NCI-H187 treated with DMSO at 0.1 percent for 48 hours (cell line): Measurements from ENCODE around the gene SERINC5.
"Not testable (repeated sequence)": the region's sequence is repeated elsewhere in the genome, so short reads cannot be mapped to it uniquely, and the experiment has no call there.

Experiments used
- DNase-seq: peaks from one replicate; lab custom pipeline; 2025; lab: John Stamatoyannopoulos, UW

Gene SERINC5

DNA sequence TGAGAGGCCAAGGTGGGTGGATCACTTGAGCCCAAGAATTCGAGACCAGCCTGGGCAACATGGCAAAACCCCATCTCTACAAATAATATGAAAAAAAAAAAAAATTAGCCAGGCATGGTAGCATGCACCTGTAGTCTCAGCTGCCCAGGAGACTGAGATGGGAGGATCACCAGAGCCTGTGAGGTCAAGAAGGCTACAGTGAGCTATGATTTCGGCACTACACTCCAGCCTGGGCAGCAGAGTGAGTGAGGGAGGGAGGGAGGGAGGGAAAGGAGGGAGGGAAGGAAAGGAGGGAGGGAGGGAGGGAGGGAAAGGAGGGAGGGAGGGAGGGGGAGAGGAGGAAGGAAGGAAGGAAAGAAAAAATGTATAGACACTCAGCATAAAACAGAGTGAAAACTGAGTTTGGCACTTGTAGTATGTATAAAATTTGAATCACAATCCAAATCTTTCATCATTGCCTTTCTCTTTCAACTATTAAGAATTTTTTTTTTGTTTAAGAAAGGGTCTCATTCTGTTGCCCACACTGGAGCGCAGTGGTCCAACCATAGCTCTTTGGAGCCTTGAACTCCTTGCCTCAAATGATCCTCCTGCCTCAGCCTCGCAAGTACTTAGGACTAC is 27.8 kb downstream of the SERINC5 start:
- no peak for DNase-seq

DNA sequence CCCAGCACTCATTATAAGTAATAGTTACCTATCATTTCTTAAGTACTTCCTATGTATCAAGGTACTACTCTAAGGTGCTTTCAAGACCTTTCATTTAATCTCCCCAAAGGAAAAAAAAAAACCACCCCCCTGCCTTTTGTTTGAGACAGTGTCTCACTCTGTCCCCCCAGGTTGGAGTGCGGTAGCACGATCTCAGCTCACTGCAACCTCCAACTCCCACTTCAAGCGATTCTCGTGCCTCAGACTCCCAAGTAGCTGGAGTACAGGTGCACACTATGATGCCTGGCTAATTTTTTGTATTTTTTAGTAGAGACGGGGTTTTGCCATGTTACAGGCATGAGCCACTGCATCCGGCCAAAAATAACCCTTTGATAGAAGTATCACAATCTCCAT is 29.9 kb downstream of the SERINC5 start:
- no peak for DNase-seq

DNA sequence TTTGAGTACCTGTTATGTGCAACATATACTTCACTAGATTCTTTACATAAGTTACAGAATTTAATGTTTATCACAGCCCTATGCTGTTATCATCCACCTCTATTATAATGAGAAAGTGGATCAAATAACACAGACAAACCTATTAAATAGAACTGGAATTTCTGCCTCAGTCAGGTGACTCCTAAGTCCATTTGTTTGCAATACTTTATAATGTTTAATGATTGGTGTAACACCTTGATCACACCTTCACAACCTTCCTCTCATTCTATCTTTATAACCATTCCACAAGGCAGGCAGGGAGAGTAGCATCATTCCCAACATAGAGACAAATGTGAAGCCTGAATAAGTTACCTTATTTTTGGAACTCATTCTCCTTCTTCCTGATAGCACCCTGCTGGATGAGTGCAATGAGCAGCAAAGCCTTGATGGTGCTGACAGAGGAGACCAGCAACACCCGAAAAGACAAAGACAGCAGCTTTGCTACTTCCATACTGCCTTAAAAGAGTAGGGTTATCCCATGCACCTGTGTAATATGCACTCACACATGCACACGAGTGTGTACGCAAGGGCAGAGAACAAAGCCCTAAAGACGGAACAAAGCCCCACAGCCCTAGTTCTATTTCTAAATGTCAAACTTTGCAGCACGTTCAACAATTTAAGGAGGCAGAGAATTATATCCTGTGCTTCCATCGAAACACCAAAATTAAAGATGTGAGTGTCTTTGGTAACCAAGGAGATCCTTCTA is 30.5 kb downstream of the SERINC5 start:
- no peak for DNase-seq

GRCh38 chr5:80223561-80223960 is 32.3 kb downstream of the SERINC5 start:
- DNase-seq: no peak

GRCh38 chr5:80220245-80220897 is 35.5 kb downstream of the SERINC5 start:
- no peak for DNase-seq

GRCh38 chr5:80219391-80219790 is 36.5 kb downstream of the SERINC5 start:
- DNase-seq: no peak

GRCh38 chr5:80217667-80218066 is 38.2 kb downstream of the SERINC5 start:
- DNase-seq: no peak

DNA sequence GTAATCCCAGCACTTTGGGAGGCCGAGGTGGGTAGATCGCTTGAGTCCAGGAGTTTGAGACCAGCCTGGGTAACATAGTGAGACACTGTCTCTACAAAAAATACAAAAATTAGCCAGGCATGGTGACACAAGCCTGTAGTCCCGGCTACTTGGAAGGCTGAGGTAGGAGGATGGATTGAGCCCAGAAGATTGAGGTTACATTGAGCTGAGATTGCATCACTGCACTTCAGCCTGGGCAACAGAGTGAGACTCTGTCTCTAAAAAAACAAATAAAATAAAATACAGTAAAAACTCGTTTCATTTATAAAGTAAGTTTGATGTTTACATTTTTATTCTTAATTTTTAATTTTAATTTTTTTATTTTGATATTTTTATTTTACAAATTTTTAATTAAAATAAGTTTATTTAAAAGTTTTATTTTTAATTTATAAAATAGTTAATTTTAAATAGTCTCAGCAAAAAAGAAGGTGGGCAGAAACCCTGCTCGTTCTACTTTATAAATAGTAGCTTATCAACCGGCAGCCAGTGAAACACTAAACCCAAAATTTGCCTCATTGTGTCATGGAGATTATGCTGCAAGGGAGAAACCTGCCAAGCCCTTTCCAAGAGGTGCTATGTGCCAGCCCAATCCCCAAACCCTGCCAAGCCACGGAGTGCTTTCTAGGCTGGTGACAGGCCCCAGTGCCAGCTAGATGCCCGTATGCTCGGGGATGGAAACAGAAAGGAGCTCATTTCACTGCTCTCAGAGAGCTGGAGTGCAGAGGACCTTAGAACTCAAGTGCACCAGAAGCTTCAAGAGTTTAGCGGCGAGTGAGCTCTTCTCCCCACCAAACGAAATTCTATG is 38.9 kb downstream of the SERINC5 start:
- no peak for DNase-seq

- no peak for DNase-seq
Measured at GRCh38 chr5:80216096-80216495, 39.8 kb downstream of the SERINC5 start.

DNA sequence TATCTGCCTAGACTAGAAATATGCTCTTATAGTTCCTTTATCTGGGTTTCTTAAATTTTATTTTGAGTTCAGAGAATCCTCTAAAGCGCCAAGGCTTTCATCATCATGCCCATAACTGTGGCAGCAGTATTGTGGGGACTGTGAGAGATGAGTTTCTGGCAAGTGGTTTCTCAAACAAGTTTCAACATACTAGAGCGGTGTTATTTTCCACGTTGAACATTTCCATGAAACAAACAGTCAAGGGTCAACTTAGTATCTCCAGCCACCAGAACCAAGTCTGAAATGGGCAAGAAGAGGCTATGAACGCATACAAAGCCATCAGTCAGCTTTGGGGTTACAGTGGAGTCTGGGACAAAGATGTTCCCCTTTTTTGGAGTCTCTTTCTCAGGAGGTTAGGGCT is 40.3 kb downstream of the SERINC5 start:
- no peak for DNase-seq

DNA sequence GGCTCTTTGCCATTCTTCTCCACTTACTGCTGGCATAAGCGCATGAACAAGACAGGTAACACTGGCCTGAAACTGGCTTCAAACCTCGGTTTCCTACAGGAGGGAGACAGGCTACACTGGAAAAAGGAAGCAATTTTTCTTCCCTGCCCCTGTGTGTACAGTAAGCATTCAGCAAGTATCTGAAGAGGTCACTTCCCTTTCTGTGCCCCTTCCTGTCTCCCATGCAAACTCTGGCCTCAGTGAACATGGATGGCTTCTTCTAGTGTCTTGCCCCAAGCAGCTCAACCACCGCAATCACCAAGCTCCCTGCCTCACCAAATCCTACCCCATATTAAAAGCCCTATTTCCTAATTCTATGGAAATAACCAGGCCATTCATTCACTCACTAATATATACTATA is 42.4 kb downstream of the SERINC5 start:
- no peak for DNase-seq

- no peak for DNase-seq
Measured at GRCh38 chr5:80212171-80212667, 43.6 kb downstream of the SERINC5 start.

GRCh38 chr5:80211327-80211726 is 44.5 kb downstream of the SERINC5 start:
- no peak for DNase-seq

DNA sequence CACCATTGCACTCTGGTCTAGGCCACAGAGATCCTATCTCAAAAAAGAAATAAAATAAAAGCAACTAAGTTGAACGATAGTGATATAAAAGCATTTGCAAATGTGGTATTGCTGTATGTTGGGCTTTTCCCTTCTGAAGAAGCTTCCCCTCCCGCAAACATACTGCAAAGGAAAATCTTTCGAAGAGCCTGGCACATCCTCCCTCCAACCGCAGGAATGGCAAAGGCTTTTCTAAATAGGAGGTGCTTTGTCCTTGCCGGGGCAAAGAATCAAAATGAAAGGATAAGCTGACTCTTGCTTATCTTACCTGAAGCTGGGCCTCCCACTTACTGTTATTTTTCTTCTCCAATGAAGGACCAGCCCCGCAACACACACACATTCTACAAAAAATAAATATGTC is 45.8 kb downstream of the SERINC5 start:
- no peak for DNase-seq

DNA sequence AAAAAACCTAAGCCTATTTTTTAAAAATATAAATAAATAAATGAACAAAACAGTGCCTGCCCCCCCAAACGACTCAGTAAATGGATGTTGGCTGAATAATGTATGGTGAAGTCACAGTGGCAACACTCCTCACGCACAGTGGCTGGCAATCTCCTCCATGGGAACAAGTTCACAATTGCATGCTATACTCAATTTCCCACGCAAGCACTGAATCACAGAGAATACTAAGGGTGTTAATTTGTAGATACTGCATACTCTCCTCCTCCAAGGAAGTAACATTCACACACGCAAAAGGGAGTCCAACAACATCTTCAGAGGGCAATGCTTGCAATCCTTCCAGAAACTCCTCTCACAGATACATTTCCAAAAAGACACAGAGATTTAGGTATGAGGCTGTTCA is 47.5 kb downstream of the SERINC5 start:
- DNase-seq: no peak

- DNase-seq: no peak
Measured at GRCh38 chr5:80207832-80208231, 48.0 kb downstream of the SERINC5 start.

GRCh38 chr5:80206282-80206681 is 49.6 kb downstream of the SERINC5 start:
- DNase-seq: no peak

GRCh38 chr5:80205846-80206245 is 50.0 kb downstream of the SERINC5 start:
- DNase-seq: no peak

DNA sequence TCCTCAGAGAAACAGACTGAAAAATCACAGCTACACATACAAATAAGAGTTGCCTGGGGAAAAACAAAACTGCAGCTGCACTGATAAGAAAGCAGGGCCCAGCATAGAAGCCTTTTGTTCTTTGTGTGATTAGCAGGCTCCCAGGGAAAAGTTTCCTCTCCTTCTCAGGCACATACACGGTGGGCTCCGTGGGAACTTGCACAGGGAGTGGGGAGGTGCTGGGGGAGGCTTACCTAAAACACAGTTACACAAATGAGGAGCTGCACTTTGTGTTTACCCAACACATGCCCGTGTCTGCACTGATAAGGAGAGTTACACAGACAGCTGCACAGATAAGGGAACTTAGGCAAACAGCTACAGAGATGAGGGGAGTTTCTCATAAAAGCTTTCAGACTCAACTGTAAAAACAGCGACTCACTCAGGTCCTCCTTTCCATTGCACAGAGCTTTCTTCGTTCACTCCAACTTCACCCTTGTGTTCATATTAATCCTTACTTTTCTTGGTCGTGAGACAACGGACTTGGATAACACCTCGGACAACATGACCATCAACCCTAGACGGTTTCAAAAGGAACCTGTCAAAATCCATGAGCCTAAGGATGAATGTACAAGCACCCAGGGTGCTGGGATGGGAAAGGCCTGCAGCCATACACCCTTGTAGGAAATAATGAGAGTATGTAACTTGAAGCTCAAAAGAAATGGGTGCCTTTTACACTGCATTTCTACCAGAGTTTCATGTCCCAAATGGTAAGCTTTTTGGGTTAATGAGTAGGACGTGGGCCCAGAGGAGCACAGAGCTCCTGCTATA is 50.8 kb downstream of the SERINC5 start:
- no peak for DNase-seq

DNA sequence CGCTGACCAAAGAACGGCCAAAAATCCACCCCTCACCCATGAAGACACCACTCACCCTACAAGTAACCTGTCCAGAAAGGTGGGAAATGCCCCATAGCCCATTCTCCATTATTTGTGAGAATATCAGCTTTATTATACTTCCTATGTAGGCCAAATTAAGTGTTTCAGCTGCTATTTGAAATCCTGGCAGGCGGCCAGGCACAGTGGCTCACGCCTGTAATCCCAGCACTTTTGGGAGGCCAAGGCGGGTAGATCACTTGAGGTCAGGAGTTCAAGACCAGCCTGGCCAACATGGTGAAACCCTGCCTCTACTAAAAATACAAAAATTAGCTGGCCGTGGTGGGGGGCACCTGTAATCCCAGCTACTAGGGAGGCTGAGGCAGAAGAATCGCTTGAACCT is 54.1 kb downstream of the SERINC5 start:
- not testable (repeated sequence) for DNase-seq

DNA sequence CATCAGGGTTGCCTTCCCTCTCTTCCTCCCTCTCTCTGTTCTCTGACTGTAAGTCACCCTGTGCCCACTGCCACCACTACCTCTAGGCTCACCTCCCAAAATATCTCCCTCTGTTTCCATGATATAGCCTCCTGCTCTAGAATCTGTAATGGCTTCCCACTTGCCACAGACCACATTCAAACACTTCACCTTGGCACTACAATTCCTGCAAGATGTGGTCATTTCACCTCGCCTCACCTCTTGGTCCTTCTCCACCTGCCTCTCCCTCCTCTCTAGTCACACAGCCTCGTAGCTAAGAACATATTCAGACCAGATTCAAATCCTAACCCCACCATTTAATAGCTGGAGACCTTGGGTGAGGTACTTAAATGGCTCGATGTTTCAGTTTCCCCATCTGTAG is 56.9 kb downstream of the SERINC5 start:
- no peak for DNase-seq
